ENCODE measurements around the gene TLE3.

The TLE3 gene

GRCh38 chr15:70098461-70099166 is 897 bp upstream of the TLE3 start:
- peak; percentile 26 to 40 for DNase-seq

- DNase-seq, result no peak
Measured at GRCh38 chr15:70098153-70098460, 390 bp upstream of the TLE3 start.

- no peak for DNase-seq
Measured at GRCh38 chr15:70097063-70097320, 725 bp downstream of the TLE3 start.

GRCh38 chr15:70096215-70097062 is 1.3 kb downstream of the TLE3 start:
- peak; percentile 59 to 67 for DNase-seq

- peak; percentile 30 to 41 for DNase-seq
Measured at GRCh38 chr15:70095408-70096214, 2.1 kb downstream of the TLE3 start.

- DNase-seq, result no peak
Measured at GRCh38 chr15:70094690-70095311, 2.9 kb downstream of the TLE3 start.

- DNase-seq, result peak; percentile 12 to 23
Measured at GRCh38 chr15:70093481-70094319, 4.0 kb downstream of the TLE3 start.

- DNase-seq, result no peak
Measured at GRCh38 chr15:70093070-70093469, 4.6 kb downstream of the TLE3 start.

GRCh38 chr15:70092464-70093027 is 5.2 kb downstream of the TLE3 start:
- DNase-seq, result no peak

- peak in 1 of 2 experiments; percentile 36 for DNase-seq
Measured at GRCh38 chr15:70091726-70092463, 5.8 kb downstream of the TLE3 start.

GRCh38 chr15:70090436-70091296 is 7.1 kb downstream of the TLE3 start:
- DNase-seq, result no peak

GRCh38 chr15:70089692-70089971 is 8.1 kb downstream of the TLE3 start:
- no peak for DNase-seq

GRCh38 chr15:70088887-70089691 is 8.6 kb downstream of the TLE3 start:
- no peak for DNase-seq

- no peak for DNase-seq
Measured at GRCh38 chr15:70088455-70088854, 9.3 kb downstream of the TLE3 start.

- no peak for DNase-seq
Measured at GRCh38 chr15:70087708-70088352, 9.9 kb downstream of the TLE3 start.

- DNase-seq, result no peak
Measured at GRCh38 chr15:70086636-70087035, 11.1 kb downstream of the TLE3 start.

- DNase-seq, result peak in 1 of 2 experiments; percentile 9
Measured at GRCh38 chr15:70084461-70084860, 13.3 kb downstream of the TLE3 start.

GRCh38 chr15:70083946-70084345 is 13.8 kb downstream of the TLE3 start:
- no peak for DNase-seq

- DNase-seq, result no peak
Measured at GRCh38 chr15:70083418-70083817, 14.3 kb downstream of the TLE3 start.
